HCT116 (cell line): ENCODE results near the gene TBCD. TPM values are rescaled to one million over a fixed set of nuclear protein-coding genes. Genes with fewer than 3 reads are reported as not detected.

Experiments used
- ATAC-seq: fragments of 200-7000 bp; cut with Tn5 transposase; 2 replicates; pipeline ENCODE4 v1.9.1; 2020; ENCODE audit warnings: mild to moderate bottlenecking, moderate library complexity
- BruUV-seq: library from RNA; stranded (reverse); fragments of 400-500 nt; replicated peaks from 2 replicates; lab custom pipeline; 2021; lab: Mats Ljungman, UMichigan
- CTCF ChIA-PET: fragments of 300-600 bp; sonication (Branson Sonifier 250); formaldehyde crosslinking; loops from one replicate; lab custom pipeline; 2021; ENCODE audit warnings: antibody characterized with exemption; lab: Charles Lee
- POLR2A ChIA-PET: fragments of 300-600, 350-600 bp; sonication (Branson Sonifier 250); formaldehyde crosslinking; loops from one replicate; lab custom pipeline; 2021; ENCODE audit warnings: antibody characterized with exemption; lab: Charles Lee
- RAD21 ChIA-PET, 2 experiments: fragments of 300-600 bp; sonication (Branson Sonifier 250); formaldehyde crosslinking; loops; one replicate each; lab custom pipeline; 2023; ENCODE audit warnings: low total read pairs in 2 of 2; ENCODE audit not compliant: uncharacterized antibody in 2 of 2, unreplicated experiment in 2 of 2, low non-redundant PET in 1 of 2; lab: Charles Lee
- DNase-seq: peaks from one replicate; pipeline ENCODE4 v3.0.0-alpha.2; 2010; ENCODE audit warnings: low read depth, low spot score
- H2AFZ ChIP-seq: fragments of 200-600 bp; shearing (Covaris generic), sonication (generic); 2 replicates; pipeline ENCODE4 v1.6.1; 2017; ENCODE audit warnings: low read depth, mixed run types, mixed read lengths, antibody characterized with exemption, low read length; ENCODE audit not compliant: poor library complexity, severe bottlenecking
- H3K27ac ChIP-seq: 2 replicates; pipeline ENCODE4 v1.5.1; 2012; ENCODE audit warnings: low read depth, low read length
- H3K27me3 ChIP-seq: fragments of 200-600 bp; sonication (generic); 2 replicates; pipeline ENCODE4 v1.6.1; 2016; ENCODE audit warnings: mixed run types, low read length, mixed read lengths; ENCODE audit not compliant: insufficient read depth
- H3K36me3 ChIP-seq, 2 experiments: fragments of 200-500 bp in 1 of 2; fragments of 200-600 bp in 1 of 2; sonication (Bioruptor generic) in 1 of 2; sonication (generic) in 1 of 2; 2 replicates each; pipeline versions ENCODE4 v1.5.1 to v1.6.1; 2014 to 2016; ENCODE audit warnings: low read length in 2 of 2, inconsistent platforms in 1 of 2, mixed read lengths in 1 of 2, mixed run types in 1 of 2; ENCODE audit not compliant: insufficient read depth in 2 of 2, control insufficient read depth in 1 of 2
- H3K4me1 ChIP-seq, 2 experiments: fragments of 200-600 bp in 1 of 2; sonication (generic) in 1 of 2; 2 replicates each; pipeline versions ENCODE4 v1.5.1 to v1.6.1; 2012 to 2017; ENCODE audit warnings: low read length in 2 of 2, inconsistent platforms in 1 of 2, mild to moderate bottlenecking in 1 of 2, mixed read lengths in 1 of 2, mixed run types in 1 of 2, moderate library complexity in 1 of 2; ENCODE audit not compliant: insufficient read depth in 2 of 2, control insufficient read depth in 1 of 2
- H3K4me2 ChIP-seq: fragments of 200-600 bp; sonication (generic); 2 replicates; pipeline ENCODE4 v1.6.1; 2017; ENCODE audit warnings: mixed run types, low read length, mixed read lengths
- H3K4me3 ChIP-seq, 2 experiments: fragments of 200-600 bp in 1 of 2; sonication (generic) in 1 of 2; replicated peaks in 1 of 2; 2 replicates each; pipeline ENCODE4 v1.5.1; 2011 to 2016; ENCODE audit warnings: low read length in 2 of 2, control low read depth in 1 of 2, low read depth in 1 of 2, mild to moderate bottlenecking in 1 of 2, mixed read lengths in 1 of 2, mixed run types in 1 of 2
- H3K79me2 ChIP-seq: fragments of 200-600 bp; sonication (generic); 2 replicates; pipeline ENCODE4 v1.6.1; 2017; ENCODE audit warnings: mild to moderate bottlenecking, mixed run types, low read length, moderate library complexity, mixed read lengths; ENCODE audit not compliant: insufficient read depth
- H3K9ac ChIP-seq: fragments of 200-600 bp; sonication (generic); 2 replicates; pipeline ENCODE4 v1.6.1; 2016; ENCODE audit warnings: low read length, mixed read lengths
- H3K9me2 ChIP-seq: fragments of 200-600 bp; sonication (generic), shearing (Covaris generic); 2 replicates; pipeline ENCODE4 v1.6.1; 2017; ENCODE audit warnings: mixed run types, mild to moderate bottlenecking, moderate library complexity; ENCODE audit not compliant: insufficient read depth
- H3K9me3 ChIP-seq, 2 experiments: fragments of 200-500 bp in 1 of 2; fragments of 200-600 bp in 1 of 2; sonication (Bioruptor generic) in 1 of 2; sonication (generic) in 1 of 2; 2 replicates each; pipeline ENCODE4 v1.6.1; 2014 to 2017; ENCODE audit warnings: low read length in 2 of 2, mixed read lengths in 2 of 2, inconsistent platforms in 1 of 2, low read depth in 1 of 2, mild to moderate bottlenecking in 1 of 2, mixed run types in 1 of 2, moderate library complexity in 1 of 2; ENCODE audit not compliant: control insufficient read depth in 1 of 2, insufficient read depth in 1 of 2
- H4K20me1 ChIP-seq: fragments of 200-600 bp; sonication (generic), shearing (Covaris generic); 2 replicates; pipeline ENCODE4 v1.6.1; 2017; ENCODE audit warnings: mixed run types, mild to moderate bottlenecking, moderate library complexity; ENCODE audit not compliant: insufficient read depth
- CEBPB ChIP-seq: IDR thresholded peaks from 2 replicates; pipeline ENCODE4 v1.6.1; 2012; ENCODE audit warnings: low read depth
- ELF1 ChIP-seq: IDR thresholded peaks from 2 replicates; pipeline ENCODE4 v1.6.1; 2012; ENCODE audit warnings: low read depth, borderline replicate concordance
- EZH2 ChIP-seq: fragments of 200-600 bp; sonication (generic); IDR thresholded peaks from 2 replicates; pipeline ENCODE4 v1.6.1; 2017; ENCODE audit warnings: antibody characterized with exemption, mixed run types
- FOSL1 ChIP-seq: IDR thresholded peaks from 2 replicates; pipeline ENCODE4 v1.6.1; 2012; ENCODE audit warnings: low read depth
- MAX ChIP-seq: IDR thresholded peaks from 2 replicates; pipeline ENCODE4 v1.6.1; 2012
- RAD21 ChIP-seq: IDR thresholded peaks from 2 replicates; pipeline ENCODE4 v1.6.1; 2012; ENCODE audit warnings: low read depth, mild to moderate bottlenecking
- REST ChIP-seq: IDR thresholded peaks from 2 replicates; pipeline ENCODE4 v1.6.1; 2012; ENCODE audit warnings: low read depth
- SIN3A ChIP-seq: IDR thresholded peaks from 2 replicates; pipeline ENCODE4 v1.6.1; 2012; ENCODE audit warnings: low read depth
- SP1 ChIP-seq: IDR thresholded peaks from 2 replicates; pipeline ENCODE4 v1.6.1; 2012; ENCODE audit warnings: low read depth
- SRF ChIP-seq: IDR thresholded peaks from 2 replicates; pipeline ENCODE4 v1.6.1; 2012; ENCODE audit warnings: low read depth
- TCF7L2 ChIP-seq: IDR thresholded peaks from 2 replicates; pipeline ENCODE4 v1.7.0; 2011; ENCODE audit warnings: borderline replicate concordance, inconsistent platforms; ENCODE audit not compliant: insufficient read depth, insufficient read length; ENCODE audit errors: extremely low read depth
- YY1 ChIP-seq: IDR thresholded peaks from 2 replicates; pipeline ENCODE4 v1.6.1; 2011; ENCODE audit warnings: low read length, low read depth, moderate library complexity, mild to moderate bottlenecking; ENCODE audit not compliant: insufficient replicate concordance; ENCODE audit errors: extremely low read depth
- ZFX ChIP-seq: fragments of 450-650 bp; IDR thresholded peaks from 2 replicates; pipeline ENCODE4 v1.6.1; 2017
- intact Hi-C: fragments of 100-400 bp; cut with micrococcal nuclease; formaldehyde crosslinking; loops from 2 replicates; pipeline ENCODE4 v1.10.0; 2022
- total RNA-seq: library from RNA; stranded (reverse); gene quantifications from one replicate; pipeline ENCODE4 v1.2.1, GENCODE V29; 2021; ENCODE audit not compliant: unreplicated experiment
- TF ChIP-seq, protein P1 (sequence below): IDR thresholded peaks from 2 replicates; pipeline ENCODE4 v1.6.1; 2011; ENCODE audit warnings: mild to moderate bottlenecking, low read length, moderate library complexity; ENCODE audit not compliant: insufficient replicate concordance; ENCODE audit errors: extremely low read depth

The TBCD gene
- total RNA-seq, 1 experiment from 2014 or later = 152 TPM

DNA sequence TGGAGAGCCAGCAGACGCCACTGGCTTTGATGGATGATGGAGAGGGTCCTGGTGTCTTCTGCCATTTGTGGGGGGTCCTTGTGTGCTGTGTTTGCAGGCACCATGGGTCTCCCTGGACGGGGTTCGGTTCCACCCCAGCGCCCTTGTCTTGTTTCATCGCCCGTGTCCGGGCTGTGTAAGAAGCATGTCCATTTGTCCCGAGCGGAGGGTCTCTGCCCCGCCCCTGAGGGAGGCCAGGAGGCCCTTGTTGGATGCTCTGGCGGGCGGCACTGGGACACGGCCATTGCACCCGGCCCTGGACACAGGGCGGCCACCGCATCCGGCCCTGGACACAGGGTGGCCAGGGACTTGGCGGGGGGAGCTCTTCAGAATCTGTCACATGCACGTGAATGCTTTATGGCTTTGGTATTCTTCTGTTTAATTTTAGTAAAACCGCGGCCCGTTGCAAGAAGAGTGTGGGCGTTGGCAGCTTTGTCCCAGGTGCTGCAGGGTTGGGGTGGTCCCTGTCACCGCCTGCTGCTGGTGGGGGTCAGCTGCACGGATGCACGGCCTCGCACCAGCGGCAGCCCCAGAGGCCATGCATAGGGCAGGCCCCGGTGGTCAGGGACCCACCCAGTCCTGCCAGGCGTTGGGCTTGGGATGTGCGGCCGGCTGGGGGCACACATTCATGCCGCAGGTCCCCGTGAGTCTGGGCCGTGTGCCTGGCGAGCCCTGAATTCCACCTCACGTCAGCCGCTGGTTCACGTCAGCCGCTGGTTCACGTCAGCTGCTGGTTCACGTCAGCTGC lies 108.9 kb downstream of the TBCD start:
- H3K79me2 ChIP-seq = peaks cover 39% of the 10 kb centered on the region
- H4K20me1 ChIP-seq = peaks cover 4% of the 10 kb centered on the region; the same call in 1 of the 2 replicates
- ChIA-PET CTCF (no interaction called here), RAD21 (no interaction called here), POLR2A (interaction anchor here (0.9 kb wide), 1 partner anchor 14 kb away, joined by 4 read pairs; no protein-coding TSS in a partner anchor)
- no peak overlapping the region for H2AFZ ChIP-seq
- no peaks in the 10 kb centered on the region for H3K27me3 ChIP-seq
- peak overlapping the region; percentile 85 for H3K4me2 ChIP-seq
- DNase-seq (no peak), ATAC-seq (no peak)
- BruUV-seq = no TSS peak
- H3K27ac ChIP-seq = peak overlapping the region; percentile 78
- H3K4me3 ChIP-seq = peak overlapping the region; percentile 20 to 47
- H3K9ac ChIP-seq = peak overlapping the region; percentile 52
- intact Hi-C loops = no loop called here
- TF ChIP-seq YY1 (no peak), FOSL1 (no peak), EZH2 (no peak), SP1 (no peak), CEBPB (no peak), RAD21 (no peak)
- peaks cover 0 to under 1% of the 10 kb centered on the region in 2 experiments; a peak in 1 of 4 replicates for H3K36me3 ChIP-seq
- H3K4me1 ChIP-seq = peaks cover 77 to 87% of the 10 kb centered on the region in 2 experiments
- H3K9me2 ChIP-seq = no peaks in the 10 kb centered on the region
- H3K9me3 ChIP-seq = no peaks in the 10 kb centered on the region

DNA sequence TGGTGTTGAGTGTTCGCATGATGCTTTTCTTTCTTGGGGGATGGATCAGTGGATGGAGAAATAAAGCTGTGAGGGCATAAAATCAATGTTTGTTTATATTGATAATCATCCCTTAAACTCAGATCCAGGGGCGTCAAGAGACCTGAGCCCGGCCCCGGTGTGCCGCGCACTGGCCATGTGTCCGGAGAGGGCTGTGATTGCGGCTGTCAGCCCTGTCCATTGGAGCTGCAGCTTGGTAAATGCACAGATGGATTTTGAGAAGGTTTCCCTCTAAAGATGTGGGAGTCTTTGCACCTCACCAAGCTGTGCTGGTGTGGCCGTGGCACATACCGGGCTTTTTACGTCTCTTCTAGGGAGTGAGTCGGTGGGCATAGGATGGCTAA lies 109.5 kb downstream of the TBCD start:
- Histone ChIP-seq H3K79me2 (peaks cover 41% of the 10 kb centered on the region), H3K27ac (no peak overlapping the region; the same call in 1 of the 2 replicates), H3K27me3 (no peaks in the 10 kb centered on the region), H2AFZ (no peak overlapping the region), H3K4me3 (no peak overlapping the region), H3K4me1 (peaks cover 77 to 81% of the 10 kb centered on the region in 2 experiments), H3K4me2 (no peak overlapping the region), H3K36me3 (no peaks in the 10 kb centered on the region), H3K9me3 (no peaks in the 10 kb centered on the region), H3K9me2 (no peaks in the 10 kb centered on the region), H3K9ac (no peak overlapping the region), H4K20me1 (peaks cover 4% of the 10 kb centered on the region; the same call in 1 of the 2 replicates)
- intact Hi-C loops = no loop called here
- DNase-seq = no peak
- POLR2A ChIA-PET = no interaction called here
- ATAC-seq = no peak
- BruUV-seq = no TSS peak
- TF ChIP-seq SRF (no peak), CEBPB (no peak), ELF1 (no peak), MAX (no peak), TCF7L2 (no peak), SIN3A (no peak), ZFX (no peak), REST (no peak)
- TF ChIP-seq, protein P1, sequence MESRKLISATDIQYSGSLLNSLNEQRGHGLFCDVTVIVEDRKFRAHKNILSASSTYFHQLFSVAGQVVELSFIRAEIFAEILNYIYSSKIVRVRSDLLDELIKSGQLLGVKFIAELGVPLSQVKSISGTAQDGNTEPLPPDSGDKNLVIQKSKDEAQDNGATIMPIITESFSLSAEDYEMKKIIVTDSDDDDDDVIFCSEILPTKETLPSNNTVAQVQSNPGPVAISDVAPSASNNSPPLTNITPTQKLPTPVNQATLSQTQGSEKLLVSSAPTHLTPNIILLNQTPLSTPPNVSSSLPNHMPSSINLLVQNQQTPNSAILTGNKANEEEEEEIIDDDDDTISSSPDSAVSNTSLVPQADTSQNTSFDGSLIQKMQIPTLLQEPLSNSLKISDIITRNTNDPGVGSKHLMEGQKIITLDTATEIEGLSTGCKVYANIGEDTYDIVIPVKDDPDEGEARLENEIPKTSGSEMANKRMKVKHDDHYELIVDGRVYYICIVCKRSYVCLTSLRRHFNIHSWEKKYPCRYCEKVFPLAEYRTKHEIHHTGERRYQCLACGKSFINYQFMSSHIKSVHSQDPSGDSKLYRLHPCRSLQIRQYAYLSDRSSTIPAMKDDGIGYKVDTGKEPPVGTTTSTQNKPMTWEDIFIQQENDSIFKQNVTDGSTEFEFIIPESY = no peak
- CTCF ChIA-PET = no interaction called here
- RAD21 ChIA-PET = no interaction called here
